ENCODE data around the gene RNF215.

The RNF215 gene

GRCh38 chr22:30386960-30387827 lies at the start of gene RNF215:
TSS of gene RNF215 (minus strand) at chr22:30387411. CDS start at chr22:30387313, 98 bp downstream.
- peak; percentile 55 for DNase-seq (ENCODE audit: low spot score)
- FAIRE-seq: no peak

GRCh38 chr22:30436196-30436595 lies 49.0 kb upstream of the RNF215 start:
- DNase-seq (ENCODE audit: low spot score) (no peak), FAIRE-seq (no peak)

- DNase-seq (ENCODE audit: low spot score) (no peak), FAIRE-seq (no peak)
Measured at GRCh38 chr22:30435674-30436126, 48.5 kb upstream of the RNF215 start.

- DNase-seq (ENCODE audit: low spot score) (no peak), FAIRE-seq (no peak)
Measured at GRCh38 chr22:30434843-30435242, 47.6 kb upstream of the RNF215 start.

- DNase-seq (ENCODE audit: low spot score) (no peak), FAIRE-seq (no peak)
Measured at GRCh38 chr22:30433773-30434172, 46.6 kb upstream of the RNF215 start.

GRCh38 chr22:30433227-30433626 lies 46.0 kb upstream of the RNF215 start:
- DNase-seq (ENCODE audit: low spot score) (no peak), FAIRE-seq (no peak)

- FAIRE-seq: no peak
- no peak for DNase-seq (ENCODE audit: low spot score)
Measured at GRCh38 chr22:30432520-30432919, 45.3 kb upstream of the RNF215 start.

- DNase-seq (ENCODE audit: low spot score) (no peak), FAIRE-seq (no peak)
Measured at GRCh38 chr22:30432096-30432495, 44.9 kb upstream of the RNF215 start.

- FAIRE-seq (no peak), DNase-seq (ENCODE audit: low spot score) (no peak)
Measured at GRCh38 chr22:30430933-30431332, 43.7 kb upstream of the RNF215 start.

- FAIRE-seq: no peak
- no peak for DNase-seq (ENCODE audit: low spot score)
Measured at GRCh38 chr22:30429887-30430286, 42.7 kb upstream of the RNF215 start.

GRCh38 chr22:30427871-30428270 lies 40.7 kb upstream of the RNF215 start:
- FAIRE-seq (no peak), DNase-seq (ENCODE audit: low spot score) (no peak)

- FAIRE-seq (no peak), DNase-seq (ENCODE audit: low spot score) (peak; percentile 79)
Measured at GRCh38 chr22:30426388-30427353, 39.5 kb upstream of the RNF215 start.

GRCh38 chr22:30425616-30426387 lies 38.6 kb upstream of the RNF215 start, which contains the start of gene MTFP1:
TSS of gene MTFP1 (plus strand) at chr22:30425768. CDS start at chr22:30425880, 112 bp downstream.
- peak; percentile 58 for DNase-seq (ENCODE audit: low spot score)
- FAIRE-seq: no peak

- FAIRE-seq (no peak), DNase-seq (ENCODE audit: low spot score) (no peak)
Measured at GRCh38 chr22:30425327-30425615, 38.1 kb upstream of the RNF215 start.

- FAIRE-seq: no peak
- peak; percentile 51 for DNase-seq (ENCODE audit: low spot score)
Measured at GRCh38 chr22:30424534-30425326, 37.5 kb upstream of the RNF215 start.

- FAIRE-seq: peak; percentile 88
- DNase-seq (ENCODE audit: low spot score): peak; percentile 99
Measured at GRCh38 chr22:30423959-30424533, 36.8 kb upstream of the RNF215 start.

GRCh38 chr22:30423301-30423958 lies 36.2 kb upstream of the RNF215 start:
- FAIRE-seq (no peak), DNase-seq (ENCODE audit: low spot score) (peak; percentile 85)

- peak; percentile 97 for DNase-seq (ENCODE audit: low spot score)
- peak; percentile 81 for FAIRE-seq
Measured at GRCh38 chr22:30422481-30423300, 35.5 kb upstream of the RNF215 start.
